Lung (tissue), 12 donors: ENCODE measurements around the gene F2. TPM values are rescaled to one million over a fixed set of nuclear protein-coding genes. Genes with fewer than 3 reads are reported as not detected.
A peak's percentile ranks its signal among the peaks of the same experiment; 100 is the strongest.

Experiments
- ATAC-seq: fragments of 200-7000 bp; cut with Tn5 transposase; one replicate; pipeline ENCODE4 v1.9.1; 2020; ENCODE audit warnings: moderate number of reproducible peaks; ENCODE audit not compliant: insufficient read depth, low FRiP score
- DNase-seq, 3 donors: peaks; one replicate each; pipeline ENCODE4 v3.0.0-alpha.2; 2013 to 2017
- H3K27ac ChIP-seq, 2 donors: one replicate each; pipeline ENCODE4 v1.5.1; 2013; ENCODE audit warnings: mild to moderate bottlenecking in 2 of 2, moderate library complexity in 2 of 2, control low read depth in 1 of 2, inconsistent platforms in 1 of 2, low read depth in 1 of 2, low read length in 1 of 2
- H3K27me3 ChIP-seq, 3 donors: one replicate each; pipeline ENCODE4 v1.5.1; 2013; ENCODE audit warnings: low read length in 2 of 3; ENCODE audit not compliant: control insufficient read depth in 3 of 3, insufficient read depth in 3 of 3
- H3K36me3 ChIP-seq, 4 donors: one replicate each; pipeline ENCODE4 v1.5.1; 2013; ENCODE audit warnings: low read length in 4 of 4, mild to moderate bottlenecking in 1 of 4, moderate library complexity in 1 of 4; ENCODE audit not compliant: control insufficient read depth in 4 of 4, insufficient read depth in 4 of 4
- H3K4me1 ChIP-seq, 5 donors: one replicate each; pipeline ENCODE4 v1.5.1; 2013; ENCODE audit warnings: low read length in 5 of 5, mild to moderate bottlenecking in 2 of 5, moderate library complexity in 1 of 5; ENCODE audit not compliant: control insufficient read depth in 5 of 5, insufficient read depth in 5 of 5
- H3K4me3 ChIP-seq: one replicate; pipeline ENCODE4 v1.5.1; 2013; ENCODE audit warnings: mild to moderate bottlenecking, control low read depth, moderate library complexity
- H3K9ac ChIP-seq, 2 donors: one replicate each; pipeline ENCODE4 v1.5.1; 2013; ENCODE audit warnings: low read length in 2 of 2, control low read depth in 1 of 2; ENCODE audit not compliant: insufficient read depth in 1 of 2
- H3K9me3 ChIP-seq, 4 donors: one replicate each; pipeline ENCODE4 v1.5.1; 2013; ENCODE audit warnings: low read length in 3 of 4, mild to moderate bottlenecking in 1 of 4, moderate library complexity in 1 of 4; ENCODE audit not compliant: control insufficient read depth in 4 of 4, insufficient read depth in 3 of 4
- CTCF ChIP-seq: IDR thresholded peaks from 2 replicates; pipeline ENCODE4 v1.5.1; 2012; ENCODE audit warnings: mild to moderate bottlenecking; ENCODE audit errors: control extremely low read depth, extremely low read depth
- WGBS, 2 donors: extraction: QIAGEN DNeasy Blood & Tissue Kit; methylation state at CpG; one replicate each; pipeline ENCODE4 v1.1.7; 2013; 5-methylcytosine and 5-hydroxymethylcytosine counted together
- polyA plus RNA-seq, 2 donors: library from polyadenylated mRNA; stranded (reverse); fragments of 200-250 nt; gene quantifications; one replicate each; pipeline ENCODE4 v1.2.1, GENCODE V29; 2013
- total RNA-seq, 2 donors: library from RNA; depleted of rRNA in 1 of 2; stranded (reverse); fragments of >200 nt in 1 of 2; gene quantifications; one replicate each; pipeline ENCODE4 v1.2.1, GENCODE V29; 2014 to 2021
- donor health status: control.
- donor health status: control.
- donor health status: Bipolar disorder and iron deficiency.
- donor health status: healthy.
- donor health status: DM: yes; HTN: yes; CAD: no.

F2 gene
- total and polyA plus RNA-seq, 4 donors: 0.01 to 0.40 (median 0.26) TPM; not detected in 1

GRCh38 chr11:46718155-46719019 is 626 bp upstream of the F2 start:
- H3K9me3 ChIP-seq: no peaks in the 10 kb centered on the region
- ATAC-seq (no peak), DNase-seq (peak; percentile 11 to 47 (median 26))
- H3K27me3 ChIP-seq: no peaks in the 10 kb centered on the region
- H3K36me3 ChIP-seq: no peaks in the 10 kb centered on the region
- H3K4me1 ChIP-seq: peaks cover 0 to 5% (median 0%) of the 10 kb centered on the region in 5 donors
- H3K9ac ChIP-seq: no peak overlapping the region
- H3K4me3 ChIP-seq: no peak overlapping the region
- WGBS, 2 donors: 73 to 81% methylated on average over 11 of the region's 11 CpGs
- no peak overlapping the region for H3K27ac ChIP-seq
- no peak for TF ChIP-seq CTCF

- Histone ChIP-seq H3K27ac (no peak overlapping the region), H3K4me3 (no peak overlapping the region), H3K36me3 (no peaks in the 10 kb centered on the region), H3K9me3 (no peaks in the 10 kb centered on the region), H3K9ac (no peak overlapping the region), H3K27me3 (no peaks in the 10 kb centered on the region), H3K4me1 (peaks cover 0 to 5% (median 0%) of the 10 kb centered on the region in 5 donors)
- ATAC-seq (no peak), DNase-seq (no peak)
- TF ChIP-seq CTCF: no peak
- 88 to 95% methylated on average over 25 of the region's 25 CpGs for WGBS, 2 donors
Measured at GRCh38 chr11:46719543-46720218, 668 bp downstream of the F2 start.

- H3K4me3 ChIP-seq: no peak overlapping the region
- no peak for DNase-seq
- H3K9ac ChIP-seq: no peak overlapping the region
- peaks cover 0 to 5% (median 0%) of the 10 kb centered on the region in 5 donors for H3K4me1 ChIP-seq
- 84% methylated on average over 6 of the region's 6 CpGs for WGBS, 2 donors
- H3K27ac ChIP-seq: no peak overlapping the region
- H3K27me3 ChIP-seq: no peaks in the 10 kb centered on the region
- ATAC-seq: no peak
- no peaks in the 10 kb centered on the region for H3K36me3 ChIP-seq
- TF ChIP-seq CTCF: no peak
- no peaks in the 10 kb centered on the region for H3K9me3 ChIP-seq
Measured at GRCh38 chr11:46721286-46721685, 2.3 kb downstream of the F2 start.
